ENCODE measurements around the gene SWI5. TPM values are rescaled to one million over a fixed set of nuclear protein-coding genes. Genes with fewer than 3 reads are reported as not detected.

Gene SWI5
- total and polyA plus RNA-seq, 9 of the 15 experiments (the other 6 are each of a cell fraction or from before 2014, with no cell fraction given) = 62.8 to 133 (median 95.9) TPM

DNA sequence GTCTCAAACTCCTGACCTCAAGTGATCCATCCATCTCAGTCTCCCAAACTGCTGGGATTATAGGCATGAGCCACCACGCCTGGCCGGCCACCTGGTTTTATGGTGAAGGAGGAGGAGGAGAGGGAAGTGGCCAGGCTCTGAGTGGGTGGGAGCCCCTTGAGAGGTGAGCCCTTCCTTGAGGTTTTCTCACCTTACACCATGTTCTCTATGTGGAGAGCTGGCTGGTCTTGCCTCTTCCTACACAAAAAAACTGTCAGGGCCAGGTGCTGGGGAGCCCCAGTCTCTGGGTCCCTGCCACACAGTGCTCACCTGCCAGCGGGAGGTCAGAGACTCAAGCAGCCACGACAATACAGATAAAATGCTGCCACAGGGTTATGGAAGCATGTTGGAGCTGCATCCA lies 18.1 kb downstream of the SWI5 start:
- no peaks in the 10 kb centered on the region for H3K27me3 ChIP-seq (ENCODE audit: control insufficient read depth in 2 of 2, insufficient read depth in 2 of 2, low read length in 2 of 2)
- no peaks in the 10 kb centered on the region for H3K36me3 ChIP-seq (ENCODE audit: control insufficient read depth, insufficient read depth, low read length)
- H3K79me2 ChIP-seq (ENCODE audit: control insufficient read depth, insufficient read depth, low read length) = no peaks in the 10 kb centered on the region
- POLR2A ChIA-PET = interaction anchor here (0.7 to 1.4 kb wide), 2 partner anchors 12 to 1547 kb away, joined by 3 to 4 read pairs; no protein-coding TSS in a partner anchor
- H3K27ac ChIP-seq (ENCODE audit: extremely low read depth, low read depth, low read length) = no peak overlapping the region
- CTCF ChIA-PET (ENCODE audit: low intra/inter-chr PET ratio) = no interaction called here
- H3K4me1 ChIP-seq (replicated peaks in 1 of 2; ENCODE audit: control insufficient read depth in 2 of 2, insufficient read depth in 2 of 2, low read length in 2 of 2) = peaks cover 32 to 38% of the 10 kb centered on the region in 2 experiments
- peaks cover 8% of the 10 kb centered on the region for H3K9me1 ChIP-seq (ENCODE audit: control insufficient read depth, insufficient read depth, low read length)
- in situ Hi-C loops (cut with MboI) (loop anchor here (25.0 kb wide), 1 partner anchor 1493 kb away; no protein-coding TSS in a partner anchor), intact Hi-C loops (cut with micrococcal nuclease) (no loop called here)
- no peak overlapping the region for H3K4me3 ChIP-seq
- DNase-seq (ENCODE audit: extremely low read depth in 1 of 4, low spot score in 3 of 4) = no peak
- no peak overlapping the region for H3K4me2 ChIP-seq (ENCODE audit: insufficient read depth, low read length)
- BruUV-seq (replicated peaks) = no TSS peak
- WGBS (ENCODE audit: insufficient coverage, low coverage, missing lambda C conversion rate) = 53% methylated on average over 4 of the region's 4 CpGs
- no peaks in the 10 kb centered on the region for H3K9me3 ChIP-seq (replicated peaks; ENCODE audit: control insufficient read depth, insufficient read depth, low read depth, low read length)
- no peak overlapping the region for H2AFZ ChIP-seq (ENCODE audit: low read depth, low read length)
- no peak for ATAC-seq
- H4K20me1 ChIP-seq (replicated peaks; ENCODE audit: control insufficient read depth, insufficient read depth, low read length) = 0 out of 2 replicates have a peak, but pooled peaks cover 4% of the 10 kb centered on the region
- FAIRE-seq = no peak
- peak overlapping the region in 1 of 2 experiments; percentile 61; a peak in 2 of 4 replicates for H3K9ac ChIP-seq (ENCODE audit: insufficient read depth in 1 of 2, low read depth in 2 of 2, low read length in 2 of 2)
- no peak for TF ChIP-seq ZNF146 (CRISPR knock-in tag; IDR thresholded peaks at IDR 0.05; ENCODE audit: unreplicated experiment)
- TF ChIP-seq SPI1 (IDR thresholded peaks at IDR 0.05; ENCODE audit: borderline replicate concordance, low read depth, low read length) = no peak
- TF ChIP-seq ZNF449 (CRISPR knock-in tag; IDR thresholded peaks at IDR 0.05) = no peak
- TF ChIP-seq BCLAF1 (IDR thresholded peaks at IDR 0.05; ENCODE audit: borderline replicate concordance in 1 of 2, control insufficient read depth in 1 of 2, low read depth in 2 of 2, low read length in 1 of 2) = no peak
- TF ChIP-seq SREBF2 (CRISPR knock-in tag; IDR thresholded peaks at IDR 0.05) = no peak
- TF ChIP-seq MLLT1 (IDR thresholded peaks at IDR 0.05) = no peak
- TF ChIP-seq, protein P1, sequence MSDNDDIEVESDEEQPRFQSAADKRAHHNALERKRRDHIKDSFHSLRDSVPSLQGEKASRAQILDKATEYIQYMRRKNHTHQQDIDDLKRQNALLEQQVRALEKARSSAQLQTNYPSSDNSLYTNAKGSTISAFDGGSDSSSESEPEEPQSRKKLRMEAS (CRISPR knock-in tag; IDR thresholded peaks at IDR 0.05) = no peak
- TF ChIP-seq, protein P2, sequence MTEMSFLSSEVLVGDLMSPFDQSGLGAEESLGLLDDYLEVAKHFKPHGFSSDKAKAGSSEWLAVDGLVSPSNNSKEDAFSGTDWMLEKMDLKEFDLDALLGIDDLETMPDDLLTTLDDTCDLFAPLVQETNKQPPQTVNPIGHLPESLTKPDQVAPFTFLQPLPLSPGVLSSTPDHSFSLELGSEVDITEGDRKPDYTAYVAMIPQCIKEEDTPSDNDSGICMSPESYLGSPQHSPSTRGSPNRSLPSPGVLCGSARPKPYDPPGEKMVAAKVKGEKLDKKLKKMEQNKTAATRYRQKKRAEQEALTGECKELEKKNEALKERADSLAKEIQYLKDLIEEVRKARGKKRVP (CRISPR knock-in tag; IDR thresholded peaks at IDR 0.05) = no peak
- no peak for TF ChIP-seq POLR2G (IDR thresholded peaks at IDR 0.05; ENCODE audit: low read depth, low read length)
- TF ChIP-seq, protein P3, sequence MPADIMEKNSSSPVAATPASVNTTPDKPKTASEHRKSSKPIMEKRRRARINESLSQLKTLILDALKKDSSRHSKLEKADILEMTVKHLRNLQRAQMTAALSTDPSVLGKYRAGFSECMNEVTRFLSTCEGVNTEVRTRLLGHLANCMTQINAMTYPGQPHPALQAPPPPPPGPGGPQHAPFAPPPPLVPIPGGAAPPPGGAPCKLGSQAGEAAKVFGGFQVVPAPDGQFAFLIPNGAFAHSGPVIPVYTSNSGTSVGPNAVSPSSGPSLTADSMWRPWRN (IDR thresholded peaks at IDR 0.05; ENCODE audit: low read depth) = no peak
- no peak for TF ChIP-seq ESRRB (CRISPR knock-in tag; IDR thresholded peaks at IDR 0.05; ENCODE audit: borderline replicate concordance)
- no peak for TF ChIP-seq HMG20B (CRISPR knock-in tag; IDR thresholded peaks at IDR 0.05)
- no peak for TF ChIP-seq DLX4 (CRISPR knock-in tag; IDR thresholded peaks at IDR 0.05)
